ENCODE measurements around the gene PRPSAP1.
"Not testable (repeated sequence)": the region's sequence is repeated elsewhere in the genome, so short reads cannot be mapped to it uniquely, and the experiment has no call there.

PRPSAP1 gene

DNA sequence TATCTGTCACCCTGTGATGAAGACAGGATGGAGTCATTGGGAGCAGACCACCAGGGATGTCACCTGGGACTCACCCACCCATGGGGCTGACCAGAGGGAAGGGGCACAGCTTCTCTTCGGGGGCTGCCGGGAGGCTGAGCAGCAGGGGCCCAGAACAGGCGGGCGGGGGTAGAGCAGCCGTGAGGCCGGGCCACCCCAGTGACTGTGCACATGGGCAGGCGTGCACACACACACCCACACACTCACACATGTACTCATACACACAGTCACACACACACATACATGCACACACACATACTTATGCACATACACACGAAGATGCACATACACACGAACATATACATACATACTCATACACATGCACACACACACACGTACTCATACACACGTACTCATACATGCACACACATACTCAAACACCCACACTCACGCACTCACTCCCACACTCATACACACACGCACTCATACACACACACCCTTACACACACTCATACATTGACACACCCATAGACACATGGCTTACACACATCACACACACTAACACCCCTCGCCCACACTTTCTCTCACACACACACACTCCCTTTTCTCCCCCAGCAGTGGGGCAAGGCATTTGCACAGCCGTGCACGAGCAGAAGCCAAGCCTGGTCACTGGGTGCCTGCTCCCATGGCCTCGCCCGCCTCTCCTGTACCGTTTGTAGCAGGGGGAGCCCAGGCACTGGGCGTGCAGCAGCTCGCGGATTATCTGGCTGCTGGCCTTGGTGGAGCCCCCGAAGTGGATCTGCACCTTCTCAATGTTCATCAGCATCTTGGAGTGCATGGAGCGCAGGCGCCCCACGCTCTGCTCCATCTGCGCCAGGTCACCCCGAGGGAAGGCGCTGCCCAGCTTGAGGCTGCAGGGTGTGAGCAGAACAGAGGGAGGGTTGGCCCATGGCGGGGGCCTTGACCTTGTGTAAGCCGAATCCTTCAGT is 76.1 kb downstream of the PRPSAP1 start:
- no peak for DNase-seq (ENCODE audit: low read depth, low spot score)

DNA sequence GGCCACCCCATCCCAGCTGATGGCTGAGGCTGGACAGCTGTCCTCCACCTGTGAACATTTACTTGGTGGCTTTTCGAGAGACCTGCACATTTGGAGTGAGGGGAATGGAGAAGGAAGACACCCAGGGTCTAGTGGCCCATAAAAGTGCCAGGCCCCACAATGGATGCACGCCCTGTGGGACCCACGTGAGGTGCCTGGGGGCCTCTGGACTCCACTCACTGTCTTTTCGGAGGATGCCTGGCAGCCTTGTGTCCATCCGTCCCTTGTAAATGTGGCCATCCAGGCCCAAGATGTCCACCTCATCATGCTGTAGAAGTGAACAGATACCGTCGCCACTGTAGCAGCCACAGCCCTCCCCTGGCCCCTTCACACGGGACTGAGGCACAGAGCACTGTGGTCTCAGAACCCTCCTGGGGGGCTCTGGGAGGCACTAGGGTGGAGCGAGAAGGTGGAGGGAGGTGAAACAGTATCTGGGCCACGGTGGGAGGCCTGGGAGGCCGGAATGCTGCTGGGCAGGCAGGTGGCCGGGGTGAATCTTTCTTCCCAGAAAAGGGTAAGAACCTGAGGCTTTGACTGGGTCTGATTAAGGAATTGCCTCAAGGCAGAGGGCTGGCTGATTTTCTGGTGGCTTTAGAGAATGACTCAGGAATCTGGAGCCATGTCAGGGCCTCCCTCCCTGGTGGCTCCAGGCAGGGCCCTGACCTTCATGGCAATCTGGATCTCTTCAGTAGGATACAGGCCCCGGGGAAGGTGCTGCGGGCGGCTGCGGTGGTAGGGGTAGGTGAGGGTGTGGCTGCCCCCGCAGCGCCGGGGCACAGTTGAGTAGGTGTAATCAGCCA is 77.0 kb downstream of the PRPSAP1 start:
- DNase-seq (ENCODE audit: low read depth, low spot score) = peak; percentile 56

DNA sequence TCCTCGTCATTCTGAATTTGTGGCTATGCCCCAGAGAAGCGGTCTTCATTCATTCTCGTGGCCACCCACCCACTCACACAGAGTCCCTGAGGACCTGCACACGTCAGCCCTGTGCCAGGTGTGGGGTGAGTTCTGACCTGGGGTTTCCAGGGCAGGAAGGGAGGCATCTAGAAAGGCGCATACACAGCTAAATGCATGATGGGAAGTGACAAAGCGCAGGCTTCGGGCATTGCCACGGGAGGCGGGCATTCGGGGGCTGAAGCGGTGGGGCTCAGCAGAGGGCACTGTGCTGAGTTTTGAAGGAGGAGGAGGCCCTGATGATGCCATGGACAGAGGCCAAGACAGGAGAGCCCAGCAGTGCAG is 77.7 kb downstream of the PRPSAP1 start:
- no peak for DNase-seq (ENCODE audit: low read depth, low spot score)

DNA sequence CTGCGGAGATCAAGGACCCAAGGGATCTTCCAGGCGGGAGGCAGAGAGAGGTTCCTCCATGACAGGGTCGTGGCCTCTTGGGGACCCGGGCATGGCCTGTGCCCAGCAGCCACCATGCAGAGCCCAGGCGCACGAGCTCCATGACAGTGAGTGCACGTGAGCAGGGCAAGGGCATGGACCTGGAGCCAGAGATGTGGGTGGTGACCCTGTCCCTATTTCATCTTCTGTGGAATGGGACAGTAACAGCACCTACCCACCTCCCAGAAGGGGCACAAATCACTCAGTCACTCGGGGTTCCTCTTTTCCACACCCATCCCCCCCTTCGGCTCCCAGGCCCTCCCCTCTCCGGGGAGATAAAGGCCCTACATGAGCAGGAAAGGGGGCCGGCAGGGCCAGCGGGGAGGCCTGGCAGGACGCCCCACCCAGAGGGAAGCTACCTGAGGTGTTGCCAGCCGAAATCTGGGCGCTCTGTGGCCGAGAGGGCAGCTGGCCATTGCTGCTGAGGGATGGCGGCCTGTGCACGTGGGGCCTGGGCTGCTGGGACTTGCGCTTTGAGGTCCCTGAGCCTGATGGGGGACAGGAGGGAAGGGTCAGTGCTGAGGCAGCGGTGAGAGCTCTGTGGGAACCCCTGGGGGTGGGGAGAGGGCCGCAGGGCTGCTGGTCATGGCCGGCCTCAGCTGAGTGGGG is 78.2 kb downstream of the PRPSAP1 start:
- no peak for DNase-seq (ENCODE audit: low read depth, low spot score)

DNA sequence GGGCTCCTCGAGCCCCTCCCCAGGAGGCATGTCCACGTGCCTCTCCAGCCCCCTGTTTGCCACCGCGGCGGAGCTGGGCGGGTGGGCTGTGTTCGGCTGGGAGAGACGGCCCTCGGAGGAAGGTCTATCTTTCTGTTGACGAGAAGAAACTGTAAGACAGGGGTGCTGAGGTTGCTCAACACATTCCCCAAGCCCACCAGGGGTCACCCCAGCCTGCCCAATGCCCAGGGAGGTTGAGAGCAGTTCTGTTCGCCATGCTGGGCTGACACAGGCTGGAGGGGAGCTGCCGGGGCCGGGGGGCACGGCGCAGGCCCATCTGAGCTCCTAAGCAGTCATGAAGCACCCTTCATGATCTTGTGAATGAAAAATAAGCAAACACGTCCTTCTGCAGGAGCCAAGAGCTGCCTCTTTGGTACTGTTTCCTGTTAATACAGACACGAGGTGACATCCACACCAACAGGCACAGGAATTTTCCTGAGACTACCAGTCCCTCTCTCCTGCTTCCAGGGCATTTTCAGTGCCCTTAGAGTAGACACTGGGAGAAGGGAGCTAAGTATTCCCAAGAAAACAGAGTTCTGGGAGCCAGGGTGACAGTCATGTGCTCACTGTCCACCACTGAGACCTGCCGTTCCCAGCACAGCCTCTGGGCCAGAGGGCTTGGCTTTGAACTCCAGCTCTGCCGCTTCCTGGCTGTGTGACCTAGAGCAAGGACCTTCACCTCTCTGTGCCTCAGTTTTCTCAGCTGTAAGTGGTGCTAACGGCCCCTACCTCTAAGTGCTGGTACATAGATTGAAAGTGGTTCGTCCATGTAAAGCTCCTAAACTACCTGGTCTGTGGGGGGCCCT is 79.4 kb downstream of the PRPSAP1 start:
- DNase-seq (ENCODE audit: low read depth, low spot score) = no peak

DNA sequence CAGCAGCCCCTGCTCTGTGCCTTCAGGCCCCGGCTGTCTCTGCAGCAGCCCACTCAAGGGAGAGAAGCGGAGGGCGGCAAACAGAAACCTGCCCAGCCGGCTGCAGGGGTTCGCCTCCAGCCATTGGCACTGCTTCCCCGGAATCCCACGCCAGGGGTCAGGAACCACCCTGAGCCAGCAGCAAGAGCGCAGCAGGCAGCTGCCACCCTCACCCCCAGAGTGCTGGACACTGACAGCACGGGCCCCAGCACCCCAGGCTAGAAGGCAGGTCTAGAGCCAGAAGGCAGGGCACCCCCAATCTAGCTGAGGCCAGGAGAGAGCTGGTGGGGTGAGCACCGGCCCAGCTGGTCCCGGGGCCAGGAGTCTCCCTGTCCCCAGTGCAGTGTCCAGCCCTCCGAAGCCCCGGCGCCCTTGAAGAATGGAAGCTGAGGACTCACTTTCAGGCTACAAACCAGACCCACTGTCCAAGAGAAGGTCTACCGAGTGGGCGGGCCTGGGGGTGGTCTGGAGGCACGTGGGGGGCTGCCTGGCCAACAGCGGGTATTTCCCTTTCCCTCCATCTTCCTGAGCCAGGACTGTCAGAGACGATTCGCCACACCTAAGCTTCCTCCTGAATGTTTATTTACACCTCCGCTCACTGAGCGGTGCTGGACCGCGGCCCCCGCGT is 80.1 kb downstream of the PRPSAP1 start:
- no peak for DNase-seq (ENCODE audit: low read depth, low spot score)

DNA sequence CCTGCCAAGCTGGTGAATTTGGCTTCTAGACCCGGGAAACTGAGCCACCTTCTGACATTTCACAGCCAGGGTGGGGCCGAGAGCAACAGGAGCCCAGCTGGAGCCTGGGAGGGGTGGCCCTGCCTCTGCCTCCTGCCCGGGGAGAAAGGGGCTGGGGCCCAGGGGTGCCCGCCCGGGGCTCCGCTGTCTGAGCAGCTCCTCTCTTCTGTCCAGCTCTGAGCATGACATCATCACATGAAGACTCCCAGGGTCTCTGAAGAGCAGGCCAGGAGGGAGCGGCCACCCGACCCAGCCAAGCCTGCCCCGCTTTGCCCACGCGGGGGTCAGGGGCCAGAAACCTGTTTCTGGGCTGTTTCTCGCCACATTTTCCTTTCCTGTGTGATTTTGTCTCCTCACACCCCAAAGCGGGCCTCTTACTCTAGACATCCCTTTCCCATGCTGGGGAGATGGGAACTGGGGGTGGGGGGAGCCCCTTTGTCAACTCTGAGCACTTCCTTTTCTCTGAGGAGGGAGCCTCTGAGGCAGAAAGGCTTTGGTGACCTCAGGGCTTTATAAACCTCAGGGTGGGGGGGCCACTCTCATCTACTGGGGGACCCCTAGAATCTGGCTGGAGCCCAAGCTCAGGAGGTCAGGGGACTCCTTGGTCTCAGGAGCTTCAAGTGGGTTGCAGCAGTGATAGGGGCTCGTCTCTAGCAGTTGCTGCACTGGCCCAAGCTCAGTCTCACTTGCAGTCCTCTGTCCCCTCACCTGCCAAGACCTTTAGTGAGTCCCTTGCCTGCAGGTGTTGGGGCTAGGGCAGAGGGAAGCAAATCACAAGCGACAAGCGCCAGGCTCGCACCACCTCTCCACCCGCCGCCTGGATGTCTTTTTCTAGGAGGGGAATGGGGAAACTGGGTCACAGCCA is 80.9 kb downstream of the PRPSAP1 start:
- DNase-seq (ENCODE audit: low read depth, low spot score) = no peak

DNA sequence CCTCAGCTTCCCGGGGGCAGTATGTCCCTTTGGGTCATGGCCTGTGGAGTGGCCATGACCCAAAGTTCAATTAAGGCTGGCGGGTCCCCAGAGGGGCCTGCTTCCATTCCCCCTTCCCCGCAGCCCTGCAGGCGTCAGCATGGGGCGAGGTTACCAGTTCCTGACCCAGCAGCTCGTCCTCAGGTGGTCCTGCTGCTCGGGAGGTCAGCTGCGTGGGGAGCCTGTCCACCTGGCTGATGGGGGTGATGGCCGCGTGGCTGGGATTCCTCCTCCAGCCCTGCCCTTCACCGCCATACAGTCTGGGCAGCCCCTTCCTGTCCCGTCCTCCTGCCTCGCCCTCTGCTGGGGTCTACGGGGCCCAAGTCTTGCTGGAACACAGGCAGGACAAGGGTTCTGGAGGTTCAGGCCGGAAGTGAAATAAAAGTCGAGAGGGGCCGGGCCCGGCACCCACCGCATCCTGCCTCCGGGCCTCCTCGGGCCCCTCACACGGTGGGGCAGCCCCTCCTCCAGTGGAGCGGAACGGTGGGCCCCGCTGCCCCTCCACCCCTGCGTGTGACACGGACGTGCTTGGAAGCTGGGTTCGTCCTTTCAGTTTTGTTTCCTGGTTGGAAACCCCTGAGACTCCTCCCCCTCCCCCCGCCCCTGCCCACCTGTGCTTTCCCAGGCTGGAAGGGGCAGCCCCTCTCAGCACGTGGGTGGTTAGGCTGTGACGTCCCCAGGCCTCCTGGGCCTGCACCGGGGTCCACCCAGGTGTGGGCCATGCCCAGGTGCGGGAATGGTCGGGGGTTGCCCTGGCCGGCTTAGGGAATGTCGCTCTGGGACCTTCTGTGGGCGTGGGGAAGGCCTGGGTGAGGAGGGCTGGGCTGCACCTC is 81.8 kb downstream of the PRPSAP1 start:
- DNase-seq (ENCODE audit: low read depth, low spot score) = no peak

DNA sequence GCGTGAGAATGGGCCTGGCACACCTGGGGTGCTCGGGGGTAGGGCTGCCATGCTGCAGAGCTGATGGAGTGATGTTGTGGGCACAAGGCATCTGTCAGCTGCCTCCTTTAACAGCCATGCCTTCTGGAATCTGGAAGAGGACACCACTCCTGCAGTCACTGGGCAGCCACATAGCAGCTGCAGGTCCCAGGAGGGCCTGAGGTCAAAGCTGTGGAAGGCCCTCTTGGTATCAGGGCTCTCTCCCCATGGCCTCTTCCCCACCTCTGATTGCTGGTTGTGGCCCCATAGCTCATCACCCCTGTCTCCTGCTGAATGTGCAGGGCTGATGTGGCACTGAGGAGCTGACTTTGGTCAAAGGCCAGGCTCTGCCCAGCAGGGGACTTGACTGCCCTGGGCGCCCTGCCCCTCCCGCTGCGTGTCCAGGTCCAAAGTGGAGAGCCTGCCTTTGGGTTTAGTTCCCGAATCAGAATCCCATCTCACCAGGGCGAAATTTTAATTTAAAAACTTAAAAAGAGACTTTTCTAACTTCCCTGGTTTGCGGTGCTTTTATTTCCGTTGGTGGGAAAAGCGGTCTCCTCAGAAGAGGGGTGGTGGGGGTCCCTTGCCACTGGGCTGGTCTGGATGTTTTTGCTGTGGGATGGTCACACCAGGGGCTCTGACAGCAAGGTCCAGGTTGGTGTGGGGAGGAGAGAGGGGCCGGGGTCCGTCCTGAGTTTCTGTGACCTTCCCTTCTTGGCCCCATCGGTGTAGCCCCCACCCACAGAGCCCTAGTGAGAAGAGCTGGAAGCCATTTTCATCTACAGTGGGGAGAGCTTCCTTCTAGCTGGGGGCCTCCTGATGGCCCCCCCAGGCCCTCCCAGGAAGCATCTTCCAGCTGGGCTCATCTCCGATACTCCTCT is 82.7 kb downstream of the PRPSAP1 start:
- DNase-seq (ENCODE audit: low read depth, low spot score) = no peak

DNA sequence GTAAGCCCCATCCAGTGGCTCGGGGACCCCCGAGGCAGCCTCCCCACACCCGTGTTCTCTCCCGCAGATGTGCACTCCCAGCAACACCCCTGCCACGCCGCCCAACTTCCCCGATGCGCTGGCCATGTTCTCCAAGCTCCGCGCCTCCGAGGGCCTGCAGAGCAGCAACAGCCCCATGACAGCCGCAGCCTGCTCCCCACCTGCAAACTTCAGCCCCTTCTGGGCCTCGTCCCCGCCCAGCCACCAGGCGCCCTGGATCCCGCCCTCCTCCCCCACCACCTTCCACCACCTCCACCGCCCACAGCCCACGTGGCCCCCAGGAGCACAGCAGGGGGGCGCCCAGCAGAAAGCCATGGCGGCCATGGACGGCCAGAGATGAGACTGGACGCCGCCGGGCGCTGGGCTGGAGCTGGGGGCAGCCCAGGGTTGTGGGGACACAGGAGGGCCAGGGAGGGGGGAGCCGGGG is 83.6 kb downstream of the PRPSAP1 start:
- DNase-seq (ENCODE audit: low read depth, low spot score) = no peak

DNA sequence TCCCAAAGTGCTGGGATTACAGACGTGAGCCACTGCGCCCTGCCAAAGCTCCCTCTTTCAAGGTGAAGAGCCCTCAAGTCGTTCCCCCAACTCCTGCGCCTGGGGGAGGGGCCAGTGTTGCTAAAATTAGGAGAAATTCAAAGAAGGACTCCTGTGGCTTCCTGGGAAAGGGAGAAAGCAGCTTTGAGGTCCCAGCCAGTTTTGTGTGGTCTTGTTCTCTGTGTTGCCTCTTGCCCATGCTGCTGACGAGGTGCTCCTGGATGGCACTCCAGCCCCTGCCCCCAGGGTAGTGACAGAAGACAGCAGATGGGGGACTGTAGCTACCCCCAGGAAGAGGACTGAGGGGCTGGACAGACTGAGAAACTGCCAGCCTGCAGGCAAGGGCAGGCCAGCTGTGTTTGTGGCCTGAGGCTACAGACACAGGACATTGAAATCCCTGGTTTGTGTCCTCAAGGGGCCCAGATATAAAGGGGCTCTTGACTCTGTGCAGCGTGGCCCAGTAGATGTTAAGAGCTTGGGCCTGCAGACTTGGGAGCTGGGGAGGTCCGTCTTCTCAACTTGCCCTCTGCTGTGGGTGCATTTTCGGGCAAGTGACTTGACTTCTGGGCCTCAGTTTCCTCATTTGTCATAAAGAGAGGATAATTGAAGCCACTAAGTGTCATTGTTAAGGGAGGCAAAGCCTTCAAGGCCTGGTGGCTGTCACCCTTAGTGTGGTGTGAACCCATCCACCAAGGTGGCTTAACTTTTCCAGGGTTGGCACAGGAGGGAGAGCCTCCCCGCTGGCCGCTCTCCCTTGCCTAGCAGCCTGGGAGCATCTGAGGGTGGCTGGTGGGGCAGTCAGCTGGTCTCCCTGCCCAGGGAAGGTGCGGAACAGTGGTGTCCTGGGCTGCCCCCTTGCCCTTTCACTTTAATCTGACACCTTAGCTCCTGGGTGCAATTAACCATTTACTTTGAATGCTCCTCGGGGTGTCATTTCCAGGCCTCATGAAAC is 84.4 kb downstream of the PRPSAP1 start:
- no peak for DNase-seq (ENCODE audit: low read depth, low spot score)

DNA sequence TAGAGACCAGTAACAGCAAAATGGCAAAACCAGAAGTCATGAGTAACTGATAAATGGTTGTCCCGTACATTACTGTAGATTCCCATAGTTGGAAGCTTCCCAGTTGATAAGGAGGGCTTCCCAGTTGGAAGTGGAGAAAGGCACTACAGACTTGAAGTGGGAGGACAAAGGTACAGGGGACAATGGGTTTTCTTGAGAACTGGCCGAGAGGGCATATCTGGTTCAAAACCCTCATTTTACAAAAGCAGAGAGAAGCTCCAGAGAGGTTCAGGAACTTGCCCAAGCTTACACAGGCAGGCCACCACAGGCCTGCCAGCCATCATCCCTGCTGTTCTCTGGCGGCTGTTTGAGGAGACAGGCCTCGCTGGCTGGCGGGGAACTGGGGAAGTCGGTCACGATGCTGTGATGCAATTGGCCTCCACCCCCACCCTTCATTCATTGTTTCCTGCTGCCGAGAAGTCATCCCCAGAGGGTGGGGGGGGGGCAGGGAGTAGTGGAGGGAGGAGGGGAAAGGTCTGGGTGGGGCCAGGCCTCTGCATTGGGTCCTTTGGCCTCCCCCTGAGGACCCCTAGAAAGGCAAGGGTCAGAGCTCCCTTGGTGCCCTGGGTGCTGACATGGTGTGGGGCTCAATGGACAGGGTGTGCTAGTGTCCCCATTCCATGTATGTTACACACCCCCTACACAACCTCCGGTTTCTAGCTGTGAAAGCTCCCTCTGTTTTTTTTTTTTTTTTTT is 85.5 kb downstream of the PRPSAP1 start:
- peak; percentile 67 for DNase-seq (ENCODE audit: low read depth, low spot score)

DNA sequence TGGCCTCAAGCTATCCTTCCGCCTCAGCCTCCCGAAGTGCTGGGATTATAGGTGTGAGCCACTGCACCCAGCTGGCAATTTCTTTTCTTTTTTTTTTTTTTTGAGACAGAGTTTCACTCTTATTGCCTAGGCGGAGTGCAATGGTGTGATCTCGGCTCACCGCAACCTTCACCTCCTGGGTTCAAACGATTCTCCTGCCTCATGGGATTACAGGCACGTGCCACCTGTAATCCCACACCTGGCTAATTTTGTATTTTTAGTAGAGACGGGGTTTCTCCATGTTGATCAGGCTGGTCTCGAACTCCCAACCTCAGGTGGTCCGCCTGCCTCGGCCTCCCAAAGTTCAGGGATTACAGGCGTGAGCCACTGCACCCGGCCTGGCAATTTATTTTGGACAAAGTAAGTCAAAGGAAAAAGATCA is 86.1 kb downstream of the PRPSAP1 start:
- not testable (repeated sequence) for DNase-seq (ENCODE audit: low read depth, low spot score)

DNA sequence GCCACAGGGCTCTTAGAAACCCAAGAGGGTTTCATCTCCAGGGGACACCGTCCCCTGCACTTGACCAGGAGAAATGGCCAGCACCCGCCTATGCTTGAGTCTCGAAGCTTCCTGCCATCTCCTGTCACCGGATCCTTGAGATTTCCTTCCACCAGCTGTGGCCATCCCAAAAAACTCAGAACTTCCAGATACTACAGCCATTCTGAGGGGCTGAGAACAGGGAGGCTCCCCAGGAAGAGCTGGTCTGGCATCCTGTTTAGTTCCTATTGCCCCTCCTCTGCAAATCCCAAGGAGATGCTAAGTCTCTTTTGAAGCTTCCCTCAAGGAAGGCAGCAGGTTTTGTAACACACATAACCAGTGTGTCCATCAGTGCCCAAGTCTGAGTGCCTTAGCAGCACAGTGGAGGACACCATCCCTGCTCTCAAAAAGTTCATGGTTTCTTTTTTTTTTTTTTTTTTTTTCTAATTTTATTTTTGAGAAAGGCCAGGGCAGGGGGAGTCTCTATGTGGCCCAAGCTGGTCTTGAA is 86.6 kb downstream of the PRPSAP1 start:
- no peak for DNase-seq (ENCODE audit: low read depth, low spot score)
